Activated effector memory CD4-positive, alpha-beta T cell treated with Interleukin-2 at 50 U/mL for 16 hours (primary cell): Measurements from ENCODE around the gene AMFR.

Experiments
- DNase-seq: peaks from one replicate; pipeline ENCODE4 v3.0.0-alpha.2; 2020

The AMFR gene

GRCh38 chr16:56360117-56361008 is 65.0 kb downstream of the AMFR start:
- DNase-seq = no peak

GRCh38 chr16:56357765-56358322 is 67.5 kb downstream of the AMFR start:
- DNase-seq = no peak

DNA sequence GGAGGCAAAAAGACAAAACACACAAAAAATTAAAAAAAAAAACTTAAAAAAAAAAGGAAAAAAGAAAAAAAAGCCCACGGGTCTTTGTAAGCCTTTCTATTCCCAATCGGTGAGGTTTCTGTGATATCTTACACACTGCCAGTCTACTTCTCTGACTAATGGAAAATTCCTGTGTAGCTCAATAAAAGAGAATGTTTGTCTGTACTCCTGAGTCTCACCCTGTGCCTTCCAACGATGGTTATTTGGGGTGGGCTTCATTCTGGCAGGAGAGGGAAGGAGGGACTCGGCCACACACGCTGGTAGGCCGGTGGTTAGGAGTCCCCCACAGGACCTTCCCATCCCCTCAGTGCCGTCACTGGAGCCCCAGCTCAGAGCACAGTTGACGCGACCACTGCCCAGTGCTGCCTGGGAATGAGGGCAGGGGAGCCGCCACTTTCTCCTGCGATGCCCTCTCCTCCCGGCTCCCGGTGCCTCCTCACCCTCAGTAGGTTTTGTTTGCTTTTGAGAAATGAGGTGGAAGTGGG is 68.0 kb downstream of the AMFR start:
- DNase-seq = no peak

GRCh38 chr16:56356276-56357240 is 68.8 kb downstream of the AMFR start:
- peak; percentile 36 for DNase-seq

DNA sequence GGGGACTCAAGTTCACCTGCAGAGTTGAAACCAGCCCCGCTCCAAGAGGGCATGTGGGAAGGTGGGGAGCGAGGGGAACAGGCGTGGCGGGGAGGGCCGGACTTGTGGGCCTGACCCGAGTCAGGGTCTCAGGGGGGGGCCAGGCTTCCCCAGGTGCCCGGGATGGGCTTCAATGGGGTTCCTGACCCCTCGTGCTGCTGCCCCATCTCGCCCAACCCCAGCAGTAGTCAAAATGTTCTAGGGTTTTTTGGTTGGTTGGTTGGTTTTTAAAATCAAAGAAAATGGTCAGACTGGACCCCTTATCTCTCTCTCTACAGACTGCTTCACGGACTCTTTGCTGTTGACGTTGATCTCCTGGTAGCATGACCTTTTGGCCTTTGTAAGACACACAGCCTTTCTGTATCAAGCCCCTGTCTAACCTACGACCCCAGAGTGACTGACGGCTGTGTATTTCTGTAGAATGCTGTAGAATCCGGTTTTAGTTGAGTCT is 69.5 kb downstream of the AMFR start:
- no peak for DNase-seq

DNA sequence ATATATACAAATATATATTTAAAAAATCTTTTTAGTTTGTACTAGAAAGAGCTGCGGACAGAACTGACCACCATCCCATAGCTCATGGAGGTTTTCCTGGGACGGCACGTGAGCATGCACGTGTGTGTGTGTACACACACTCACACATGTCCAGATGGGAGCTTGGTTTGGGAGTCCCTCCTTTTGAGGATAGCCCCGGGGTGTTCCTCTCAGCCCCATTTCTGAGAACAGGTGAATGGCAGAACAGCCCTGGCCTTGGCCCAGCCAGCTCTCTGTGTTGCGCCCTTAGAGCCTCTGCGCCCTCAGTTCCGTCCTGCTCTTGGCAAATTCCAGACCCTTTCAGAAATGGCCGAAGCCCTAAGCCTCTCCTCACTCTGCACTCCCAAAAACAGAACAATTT is 70.1 kb downstream of the AMFR start:
- no peak for DNase-seq

DNA sequence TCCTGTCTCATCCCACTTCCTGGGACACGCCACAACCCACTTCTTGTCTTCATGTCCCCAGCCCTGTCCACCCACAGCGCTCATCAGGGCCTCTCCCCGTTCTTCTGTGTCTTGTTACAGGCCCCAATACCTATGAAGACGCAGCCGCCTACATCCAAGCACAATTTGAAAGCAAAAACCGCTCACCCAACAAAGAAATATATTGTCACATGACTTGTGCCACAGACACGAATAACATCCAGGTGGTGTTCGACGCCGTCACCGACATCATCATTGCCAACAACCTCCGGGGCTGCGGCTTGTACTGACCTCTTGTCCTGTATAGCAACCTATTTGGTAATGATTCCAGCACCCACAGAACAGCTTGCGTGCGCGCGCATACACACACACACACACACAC is 70.6 kb downstream of the AMFR start:
- DNase-seq = no peak

DNA sequence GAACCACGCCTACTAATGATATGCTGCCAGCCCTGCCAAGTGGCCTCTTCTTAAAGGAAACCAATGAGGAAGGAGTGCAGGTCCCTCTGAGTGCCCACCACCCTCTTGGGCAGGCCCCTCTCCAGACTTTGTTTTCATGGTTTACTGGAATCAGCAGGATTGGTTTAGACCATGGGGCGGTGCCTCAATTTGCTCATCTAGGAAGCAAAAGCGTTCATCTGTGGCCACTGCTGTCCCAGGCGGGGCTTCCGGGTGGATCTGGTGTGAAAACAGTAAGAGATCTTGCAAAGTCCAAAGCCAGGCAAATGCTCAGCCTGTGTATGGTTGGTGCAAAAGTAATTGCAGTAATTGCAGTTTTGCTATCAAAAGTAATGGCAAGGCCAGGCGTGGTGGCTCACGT is 71.3 kb downstream of the AMFR start:
- no peak for DNase-seq

GRCh38 chr16:56353054-56353921 is 72.1 kb downstream of the AMFR start:
- DNase-seq = no peak

DNA sequence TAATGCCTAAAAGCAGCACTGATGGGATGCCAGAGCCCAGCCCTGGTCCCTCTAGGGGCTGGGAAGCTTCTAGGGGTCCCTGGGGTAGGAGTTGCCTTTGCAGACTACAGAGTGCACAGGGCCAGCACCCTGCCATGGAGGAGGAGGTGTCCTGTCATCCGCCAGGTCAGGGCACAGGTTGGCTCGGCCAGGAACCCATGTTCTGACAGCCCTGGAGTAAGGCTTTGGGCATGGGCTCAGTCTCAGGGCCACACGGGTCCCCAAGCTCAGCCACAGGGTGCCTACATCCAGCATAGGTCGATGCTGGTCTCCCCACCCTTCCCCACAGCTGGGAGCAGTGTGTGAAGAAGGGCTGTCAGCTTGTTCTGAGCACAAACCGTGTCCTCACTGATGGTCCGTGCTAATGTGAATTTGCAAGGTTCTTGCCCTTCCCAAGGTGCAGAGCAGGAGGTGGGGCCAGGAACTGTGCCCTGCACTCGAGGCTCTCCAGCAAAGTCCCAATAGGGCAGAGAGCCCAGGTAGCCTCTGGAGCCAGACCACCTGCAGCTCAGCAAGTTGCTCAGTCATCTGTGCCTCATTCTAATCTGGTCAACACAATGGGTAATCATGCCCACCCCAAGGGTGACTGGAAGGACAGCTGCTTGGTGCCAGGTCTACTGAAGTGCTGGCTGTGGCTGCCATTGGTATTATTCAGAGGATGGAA is 72.8 kb downstream of the AMFR start:
- no peak for DNase-seq

GRCh38 chr16:56351481-56351880 is 73.9 kb downstream of the AMFR start:
- no peak for DNase-seq

DNA sequence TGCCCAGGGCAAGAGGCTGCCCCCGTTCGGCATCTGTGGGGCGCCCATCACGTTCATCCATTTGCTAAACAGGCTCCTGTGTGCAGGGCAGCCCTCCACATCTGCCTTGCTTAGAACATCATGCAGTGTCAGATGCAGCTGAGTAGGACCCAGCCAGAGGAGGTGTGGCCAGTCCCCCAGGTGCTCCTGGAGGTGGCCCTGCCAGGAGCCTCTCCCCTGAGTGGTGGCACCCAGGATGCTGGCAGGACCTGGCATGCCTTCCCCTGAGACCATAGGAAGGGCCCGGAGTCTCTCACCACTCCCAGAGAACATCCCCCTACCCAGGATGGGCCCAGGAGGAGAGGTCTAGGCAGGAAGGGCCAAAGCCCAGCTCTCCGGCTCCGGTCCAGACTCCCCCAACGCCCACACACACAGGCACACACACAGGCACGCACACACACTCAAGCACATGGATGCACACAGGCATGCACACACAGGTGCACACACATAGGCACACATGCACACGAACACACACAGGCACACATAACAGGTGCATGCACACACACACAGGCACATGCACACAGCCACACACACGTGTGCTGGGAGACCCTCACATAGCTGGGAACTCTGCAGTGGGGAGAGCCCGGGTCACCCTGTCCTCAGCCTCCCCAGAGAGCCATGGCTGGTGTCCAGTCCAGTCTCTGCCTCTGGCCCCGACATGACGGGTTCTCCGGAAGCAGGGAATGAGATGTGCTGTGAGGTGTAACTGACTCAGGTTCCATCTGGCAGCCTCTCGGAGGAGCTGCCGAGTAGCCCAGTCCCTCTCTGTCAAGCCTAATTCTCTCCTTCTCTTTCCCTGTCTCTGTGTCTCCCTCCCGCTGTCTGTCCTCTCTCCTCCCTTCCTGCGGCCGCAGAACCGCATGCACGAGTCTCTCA is 74.6 kb downstream of the AMFR start:
- DNase-seq = no peak

DNA sequence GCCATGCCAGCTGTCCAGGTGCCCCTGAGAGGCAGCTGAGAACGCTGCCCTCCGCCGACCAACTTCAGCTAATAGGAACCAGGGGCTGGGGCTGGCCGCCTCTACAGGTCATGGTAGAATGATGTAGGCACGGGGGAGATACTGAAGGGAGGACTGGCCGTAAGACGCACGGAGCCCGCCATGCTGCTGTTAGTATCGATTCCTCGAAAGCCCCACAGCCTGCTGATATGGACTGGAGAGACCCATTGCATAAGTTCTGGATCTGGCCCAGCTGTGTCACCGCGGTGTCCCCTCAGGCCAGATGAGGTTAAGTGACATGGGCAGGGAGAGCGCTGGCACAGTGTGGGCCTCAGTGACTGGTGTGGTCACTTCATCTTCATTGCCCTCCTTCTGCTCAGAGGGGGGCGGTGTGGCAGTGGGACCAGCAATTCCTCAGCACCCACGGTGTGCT is 75.6 kb downstream of the AMFR start:
- no peak for DNase-seq

DNA sequence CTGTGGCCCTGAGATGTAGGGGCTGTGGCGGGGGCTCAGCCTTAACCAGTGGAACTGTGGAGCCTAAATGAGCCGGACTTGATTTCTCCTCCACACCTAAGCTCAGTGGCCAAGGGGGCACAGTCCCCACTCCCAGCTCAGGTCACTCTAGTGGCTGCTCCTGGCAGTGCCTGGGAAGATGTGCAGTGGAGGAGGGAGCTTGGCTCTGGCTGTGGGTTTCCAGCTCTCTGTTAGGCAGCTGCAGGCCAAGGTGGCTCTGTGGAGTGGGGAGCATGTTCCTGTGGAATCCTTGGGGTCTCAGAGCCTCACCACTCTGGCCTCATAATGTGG is 76.3 kb downstream of the AMFR start:
- DNase-seq = no peak

GRCh38 chr16:56348168-56349085 is 76.9 kb downstream of the AMFR start:
- no peak for DNase-seq

DNA sequence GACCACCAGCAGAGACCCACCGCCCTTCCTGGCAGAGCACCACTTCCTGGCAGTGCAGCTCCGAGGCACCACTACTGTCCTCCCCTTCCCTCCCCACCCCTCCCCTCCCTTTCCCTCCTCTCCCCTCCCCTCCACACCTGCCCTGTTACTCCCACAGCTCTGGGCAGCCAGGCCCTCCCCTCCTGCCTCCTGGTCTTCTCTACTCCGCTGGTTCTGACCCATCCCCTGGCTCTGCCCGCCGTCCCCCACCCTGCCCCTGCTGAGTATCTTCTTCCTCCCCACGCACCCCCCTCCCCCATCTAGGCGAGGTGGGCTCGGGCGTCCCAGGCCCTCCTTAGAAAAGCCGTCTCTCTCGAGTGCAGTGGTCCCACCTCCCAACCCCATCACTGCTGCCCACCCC is 77.7 kb downstream of the AMFR start:
- no peak for DNase-seq

GRCh38 chr16:56347166-56347565 is 78.2 kb downstream of the AMFR start:
- DNase-seq = no peak

GRCh38 chr16:56346131-56346890 is 79.0 kb downstream of the AMFR start:
- DNase-seq = no peak
